Activated T-cell treated with anti-CD3 and anti-CD28 coated beads, Interleukin-2, amount 50 U/mL, for 24 hours (primary cell): ENCODE measurements around the gene TMEM9.

Source experiments
- DNase-seq: peaks from one replicate; pipeline ENCODE4 v3.0.0-alpha.2; 2020
- H3K27ac Mint-ChIP-seq: 2 replicates; pipeline ENCODE4 v1.8.0; 2020; ENCODE audit warnings: mild to moderate bottlenecking, mixed read lengths
- H3K27me3 Mint-ChIP-seq: 2 replicates; pipeline ENCODE4 v1.8.0; 2020; ENCODE audit warnings: mixed read lengths
- H3K36me3 Mint-ChIP-seq: 2 replicates; pipeline ENCODE4 v1.8.0; 2020; ENCODE audit warnings: low read depth, mixed read lengths
- H3K4me1 Mint-ChIP-seq: 2 replicates; pipeline ENCODE4 v1.8.0; 2020; ENCODE audit warnings: low read depth, mixed read lengths
- H3K4me3 Mint-ChIP-seq: 2 replicates; pipeline ENCODE4 v1.8.0; 2020; ENCODE audit warnings: mild to moderate bottlenecking, moderate library complexity, mixed read lengths
- H3K9me3 Mint-ChIP-seq: 2 replicates; pipeline ENCODE4 v1.8.0; 2020; ENCODE audit warnings: mixed read lengths

Gene TMEM9

DNA sequence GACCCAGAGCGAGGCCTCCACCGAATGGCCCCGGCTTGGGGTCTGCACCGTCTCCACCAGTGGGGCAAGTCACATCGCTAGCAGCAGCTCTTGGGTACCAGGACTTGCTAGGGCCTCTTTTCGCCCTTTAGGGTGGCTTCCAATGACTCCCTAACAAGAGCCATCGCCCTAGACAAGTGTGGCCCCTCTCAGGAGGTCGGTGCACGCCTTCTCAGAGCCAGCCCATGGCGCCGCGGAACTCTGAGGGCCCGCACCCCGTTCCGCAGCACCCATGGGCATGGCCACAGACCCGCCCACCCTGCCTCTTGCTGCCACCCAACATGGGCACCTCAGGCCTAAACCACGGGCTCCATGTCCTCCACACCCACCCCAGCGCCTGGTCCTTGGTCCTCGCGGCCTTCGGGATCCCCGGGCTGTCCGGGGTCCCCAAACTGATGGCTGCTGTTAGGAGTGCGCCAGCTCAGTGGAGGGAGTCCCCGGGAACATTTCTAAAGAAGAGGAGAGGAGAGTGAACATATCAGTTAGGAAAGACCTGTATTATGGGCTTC lies 38.8 kb downstream of the TMEM9 start:
- H3K36me3 Mint-ChIP-seq, result no peaks in the 10 kb centered on the region
- H3K4me1 Mint-ChIP-seq, result peaks cover 16% of the 10 kb centered on the region
- no peak overlapping the region for H3K27ac Mint-ChIP-seq
- H3K9me3 Mint-ChIP-seq, result no peaks in the 10 kb centered on the region
- H3K27me3 Mint-ChIP-seq, result peaks cover 2% of the 10 kb centered on the region
- no peak for DNase-seq
- no peak overlapping the region for H3K4me3 Mint-ChIP-seq

DNA sequence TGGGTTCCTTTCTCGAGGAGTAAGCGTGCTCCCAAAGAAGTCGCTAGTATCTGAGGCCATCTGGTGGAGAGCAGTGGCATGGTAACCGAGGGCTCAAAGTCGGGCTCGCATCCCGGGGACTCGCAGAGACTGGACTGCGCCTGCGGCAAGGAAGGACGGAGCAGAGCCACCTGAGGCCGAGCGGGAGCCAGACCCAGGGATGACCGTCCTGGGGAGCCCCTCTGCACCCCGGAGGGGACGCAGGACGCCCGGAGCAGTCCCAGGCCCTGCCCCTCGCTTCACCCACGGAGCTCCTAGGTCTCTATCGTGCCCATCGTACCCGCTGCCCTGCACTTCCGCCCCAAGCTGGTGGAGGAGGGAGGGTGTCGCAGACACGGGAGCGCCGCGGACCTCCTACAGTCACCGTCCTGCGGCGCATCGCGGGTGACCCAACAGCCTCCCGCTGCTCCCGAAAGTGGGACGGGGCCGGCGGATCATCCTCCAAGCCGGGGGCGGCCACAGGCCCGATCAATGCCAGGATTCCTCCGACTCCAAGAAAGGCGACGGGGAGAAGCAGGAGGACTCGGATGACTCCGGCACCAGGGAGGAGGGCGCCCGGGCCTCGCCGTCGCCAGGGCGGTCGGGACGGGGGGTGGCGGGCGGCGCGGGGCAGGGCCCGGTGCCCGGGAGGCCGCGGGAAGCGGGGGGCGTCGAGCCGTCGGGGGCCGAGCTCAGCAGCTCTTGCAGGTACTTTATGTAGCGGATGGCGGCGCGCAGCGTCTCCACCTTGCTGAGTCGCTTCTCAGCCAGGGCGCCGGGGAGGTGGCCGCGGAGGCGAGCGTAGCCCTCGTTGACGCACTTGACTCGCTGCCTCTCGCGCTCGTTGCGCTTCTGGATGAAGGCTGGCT lies 39.8 kb downstream of the TMEM9 start:
- DNase-seq, result peak; percentile 87
- Mint-ChIP-seq H3K4me3 (peak overlapping the region; percentile 82), H3K4me1 (peaks cover 12% of the 10 kb centered on the region), H3K27me3 (peaks cover 2% of the 10 kb centered on the region), H3K27ac (peak overlapping the region; percentile 85), H3K36me3 (no peaks in the 10 kb centered on the region), H3K9me3 (no peaks in the 10 kb centered on the region)

DNA sequence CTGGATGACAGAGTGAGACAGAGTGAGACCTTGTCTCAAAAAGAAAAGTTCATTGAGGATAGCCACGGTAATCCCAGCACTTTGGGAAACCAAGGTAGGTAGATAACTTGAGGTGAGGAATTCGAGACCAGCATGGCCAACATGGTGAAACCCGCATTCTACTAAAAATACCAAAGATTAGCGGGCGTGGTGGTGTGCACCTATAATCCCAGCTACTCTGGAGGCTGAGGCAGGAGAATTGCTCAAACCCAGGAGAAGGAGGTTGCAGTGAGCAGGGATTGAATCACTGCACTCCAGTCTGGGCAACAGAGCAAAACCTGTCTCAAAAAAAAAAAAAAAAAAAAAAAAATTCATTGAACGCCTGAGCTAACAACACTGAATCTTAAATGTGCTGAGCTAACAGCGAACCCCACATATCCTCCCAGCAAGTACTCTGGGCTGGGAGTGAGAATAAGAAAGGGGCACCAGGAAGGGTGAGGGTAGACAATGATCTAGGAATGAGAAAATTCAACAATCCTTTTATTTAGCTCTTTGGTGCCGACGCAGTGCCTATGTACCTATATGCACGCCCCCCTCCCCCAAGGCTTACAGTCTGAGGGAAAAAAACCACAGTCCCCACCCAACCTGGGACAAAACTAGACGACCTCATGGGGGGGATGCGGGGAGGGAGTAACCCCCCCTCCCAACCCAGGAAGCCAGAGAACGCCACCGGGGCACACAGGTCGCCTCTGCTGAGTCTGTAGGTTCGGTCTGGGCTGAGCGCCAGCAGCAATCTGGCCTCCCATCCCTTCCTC lies 40.6 kb downstream of the TMEM9 start:
- peaks cover 2% of the 10 kb centered on the region for H3K27me3 Mint-ChIP-seq
- peak overlapping the region; percentile 82 for H3K4me3 Mint-ChIP-seq
- no peaks in the 10 kb centered on the region for H3K36me3 Mint-ChIP-seq
- H3K9me3 Mint-ChIP-seq, result no peaks in the 10 kb centered on the region
- no peak for DNase-seq
- peaks cover 10% of the 10 kb centered on the region for H3K4me1 Mint-ChIP-seq
- no peak overlapping the region for H3K27ac Mint-ChIP-seq

DNA sequence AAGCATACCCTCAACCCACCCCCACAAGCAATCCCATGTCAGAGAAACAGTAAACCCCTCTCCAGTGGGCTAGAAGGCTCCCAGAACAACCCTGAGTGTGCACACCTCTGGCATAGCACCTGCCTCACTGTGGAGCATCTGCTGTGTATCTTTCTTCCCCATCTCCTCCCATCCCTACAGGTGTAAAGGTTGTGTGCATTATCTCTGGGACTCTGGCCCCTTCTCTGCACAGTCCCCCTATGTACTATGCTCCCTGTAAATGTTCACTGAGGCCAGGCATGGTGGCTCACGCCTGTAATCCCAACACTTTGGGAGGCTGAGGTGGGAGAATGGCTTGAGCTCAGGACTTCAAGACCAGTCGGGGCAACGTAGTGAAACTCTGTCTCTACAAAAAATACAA lies 41.3 kb downstream of the TMEM9 start:
- Mint-ChIP-seq H3K4me1 (peaks cover 10% of the 10 kb centered on the region), H3K27me3 (peaks cover 2% of the 10 kb centered on the region), H3K9me3 (no peaks in the 10 kb centered on the region), H3K4me3 (no peak overlapping the region), H3K27ac (no peak overlapping the region), H3K36me3 (no peaks in the 10 kb centered on the region)
- no peak for DNase-seq

DNA sequence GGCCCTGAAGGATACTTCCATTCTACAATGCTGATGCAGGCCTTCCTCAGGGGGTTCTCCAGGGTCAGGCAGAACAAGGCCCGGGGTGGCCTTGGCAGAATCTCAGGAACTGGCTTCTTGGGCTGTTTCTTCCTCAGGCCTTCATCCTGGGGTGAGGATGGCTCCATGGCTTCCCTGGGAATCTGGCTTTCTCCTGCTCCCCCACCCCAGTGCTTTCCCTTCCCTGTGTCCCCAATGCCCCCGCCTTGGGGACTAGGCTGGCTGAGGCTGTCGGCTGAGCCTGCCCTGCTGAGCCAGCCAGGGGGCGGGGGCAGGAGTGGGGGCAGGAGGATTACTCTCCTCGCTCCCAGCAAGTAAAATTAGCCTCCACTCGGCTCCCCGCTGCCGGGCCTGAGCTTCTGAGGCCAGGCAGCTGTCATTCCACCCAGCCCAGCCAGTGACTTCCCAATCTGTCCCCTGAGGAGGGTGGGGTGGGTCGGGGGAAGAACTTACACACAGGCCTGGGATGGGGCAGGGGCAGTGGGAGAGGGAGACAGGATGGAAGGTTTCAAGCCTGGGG lies 42.0 kb downstream of the TMEM9 start, which contains the start of gene CACNA1S:
Gene CACNA1S, minus strand, starts transcription at position 254 of the 559 bp plus-strand sequence. Its CDS starts 87 bp downstream, at position 167.
- Mint-ChIP-seq H3K27ac (no peak within 1 kb of the TSS), H3K4me1 (peaks cover 10% of the 10 kb centered on the region)

DNA sequence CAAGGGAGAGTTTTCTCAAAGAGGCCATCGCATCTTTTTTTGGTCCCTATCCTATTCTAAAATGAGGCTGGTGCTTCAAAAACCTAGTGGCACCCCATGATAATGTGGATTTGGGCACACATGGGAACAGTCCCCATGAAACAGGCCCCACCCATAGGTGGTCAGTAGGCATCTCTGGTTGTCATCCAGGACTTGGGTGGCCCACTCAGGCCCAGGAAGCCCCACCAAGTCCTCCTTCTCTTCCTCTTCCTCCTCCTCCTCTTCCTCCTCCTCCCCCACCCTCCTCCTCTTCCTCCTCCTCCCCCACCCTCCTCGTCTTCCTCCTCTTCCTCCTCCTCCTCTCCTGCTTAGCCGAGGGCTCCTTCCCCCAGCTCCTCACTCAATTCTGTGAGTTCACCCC lies 42.6 kb downstream of the TMEM9 start:
- Mint-ChIP-seq H3K4me1 (peaks cover 10% of the 10 kb centered on the region), H3K9me3 (no peaks in the 10 kb centered on the region), H3K27me3 (peaks cover 2% of the 10 kb centered on the region), H3K27ac (no peak overlapping the region), H3K36me3 (no peaks in the 10 kb centered on the region), H3K4me3 (no peak overlapping the region)
- DNase-seq, result no peak

More for the DNA sequence above, 42.0 kb downstream of the TMEM9 start, which contains the start of gene CACNA1S:
- no peak within 1 kb of the TSS for H3K4me3 Mint-ChIP-seq
- H3K27me3 Mint-ChIP-seq, result peaks cover 2% of the 10 kb centered on the region
- no peaks in the 10 kb centered on the region for H3K9me3 Mint-ChIP-seq
- no peaks in the 10 kb centered on the region for H3K36me3 Mint-ChIP-seq
- no peak for DNase-seq

DNA sequence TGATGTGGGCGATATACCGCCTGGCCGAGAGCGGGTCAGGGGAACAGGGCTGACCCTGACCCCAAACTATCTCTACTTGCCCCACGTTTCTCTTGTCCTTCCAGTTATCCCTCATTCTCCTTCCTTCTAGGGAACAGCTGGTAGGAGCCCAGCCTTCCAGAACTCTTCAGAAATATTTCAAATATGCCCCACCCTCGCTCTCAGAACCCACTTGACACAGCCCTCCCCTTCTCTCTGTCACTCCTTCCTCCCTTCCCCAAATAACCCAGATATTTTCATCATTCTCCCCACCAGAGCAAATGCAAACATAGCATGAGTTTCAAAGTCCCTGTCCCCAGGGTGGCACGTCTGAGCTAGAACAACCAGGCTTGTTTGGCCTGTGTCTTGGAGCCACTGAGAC lies 43.1 kb downstream of the TMEM9 start:
- Mint-ChIP-seq H3K27me3 (peaks cover 2% of the 10 kb centered on the region), H3K27ac (no peak overlapping the region), H3K4me3 (no peak overlapping the region), H3K36me3 (no peaks in the 10 kb centered on the region), H3K9me3 (no peaks in the 10 kb centered on the region), H3K4me1 (peaks cover 10% of the 10 kb centered on the region)
- DNase-seq, result no peak

DNA sequence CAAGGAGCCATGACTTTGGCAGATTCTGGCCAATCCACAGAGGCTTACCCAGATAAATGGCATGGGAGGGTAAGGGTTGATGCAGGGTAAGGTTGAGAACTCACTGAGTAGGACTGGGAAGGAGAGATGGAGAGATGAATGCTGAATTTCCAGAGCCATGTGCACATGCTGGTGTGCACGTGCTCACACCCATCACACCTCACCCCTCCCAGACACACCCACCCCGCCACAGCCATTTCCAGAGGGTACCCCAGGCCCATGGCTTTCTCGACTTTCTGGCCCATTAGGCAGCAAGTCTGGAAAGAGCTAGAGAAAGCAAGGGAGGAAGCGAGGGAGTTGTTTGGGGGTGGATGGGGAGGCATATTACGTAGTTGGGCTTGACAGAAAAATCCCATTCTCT lies 43.7 kb downstream of the TMEM9 start:
- no peak for DNase-seq
- Mint-ChIP-seq H3K27ac (no peak overlapping the region), H3K9me3 (no peaks in the 10 kb centered on the region), H3K4me3 (no peak overlapping the region), H3K4me1 (peaks cover 5% of the 10 kb centered on the region), H3K27me3 (peaks cover 2% of the 10 kb centered on the region), H3K36me3 (no peaks in the 10 kb centered on the region)

DNA sequence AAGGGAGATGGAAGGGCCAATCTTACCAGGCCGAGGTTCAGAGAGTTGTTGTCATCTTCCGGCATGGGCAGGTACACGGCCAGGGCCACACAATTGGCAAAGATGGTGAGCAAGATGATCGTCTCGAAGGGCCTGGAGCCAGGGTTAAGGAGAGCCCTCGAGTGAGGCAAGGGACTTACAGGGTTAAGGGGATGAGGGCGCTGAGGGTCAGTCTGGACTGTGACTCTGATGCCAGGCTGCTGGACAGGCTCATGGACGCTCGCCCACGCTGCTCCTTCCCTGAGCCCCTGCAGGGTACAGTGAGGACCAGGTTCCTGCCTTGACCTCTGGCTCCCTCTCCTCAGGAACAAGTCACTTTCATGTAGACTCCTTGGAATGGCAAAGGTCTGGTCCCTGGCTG lies 44.1 kb downstream of the TMEM9 start:
- no peaks in the 10 kb centered on the region for H3K9me3 Mint-ChIP-seq
- no peak for DNase-seq

DNA sequence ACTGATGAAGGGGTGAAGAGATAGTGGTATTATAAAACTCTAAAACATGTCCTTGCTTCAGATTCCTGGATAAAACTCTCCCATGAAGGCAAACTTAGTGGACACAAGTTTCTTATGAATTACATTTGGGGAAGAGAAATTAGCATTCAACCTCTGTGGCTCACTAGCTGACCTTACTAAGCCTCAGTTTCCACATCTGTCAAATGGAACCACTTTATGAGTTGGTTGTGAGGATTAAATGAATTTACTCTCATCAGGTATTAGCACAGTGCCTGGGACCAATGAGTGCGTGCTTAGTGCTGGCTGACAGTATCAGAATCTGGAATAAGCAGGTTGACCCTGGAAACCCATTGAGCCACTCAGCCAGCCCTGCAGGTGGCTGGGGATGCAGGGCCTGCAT lies 44.6 kb downstream of the TMEM9 start:
- Mint-ChIP-seq H3K27ac (no peak overlapping the region), H3K27me3 (peaks cover 2% of the 10 kb centered on the region), H3K4me3 (no peak overlapping the region), H3K9me3 (no peaks in the 10 kb centered on the region), H3K36me3 (no peaks in the 10 kb centered on the region), H3K4me1 (peaks cover 2% of the 10 kb centered on the region)
- no peak for DNase-seq

More for the DNA sequence above, 44.1 kb downstream of the TMEM9 start:
- H3K4me3 Mint-ChIP-seq, result no peak overlapping the region
- no peak overlapping the region for H3K27ac Mint-ChIP-seq
- peaks cover 5% of the 10 kb centered on the region for H3K4me1 Mint-ChIP-seq
- no peaks in the 10 kb centered on the region for H3K36me3 Mint-ChIP-seq
- H3K27me3 Mint-ChIP-seq, result peaks cover 2% of the 10 kb centered on the region

DNA sequence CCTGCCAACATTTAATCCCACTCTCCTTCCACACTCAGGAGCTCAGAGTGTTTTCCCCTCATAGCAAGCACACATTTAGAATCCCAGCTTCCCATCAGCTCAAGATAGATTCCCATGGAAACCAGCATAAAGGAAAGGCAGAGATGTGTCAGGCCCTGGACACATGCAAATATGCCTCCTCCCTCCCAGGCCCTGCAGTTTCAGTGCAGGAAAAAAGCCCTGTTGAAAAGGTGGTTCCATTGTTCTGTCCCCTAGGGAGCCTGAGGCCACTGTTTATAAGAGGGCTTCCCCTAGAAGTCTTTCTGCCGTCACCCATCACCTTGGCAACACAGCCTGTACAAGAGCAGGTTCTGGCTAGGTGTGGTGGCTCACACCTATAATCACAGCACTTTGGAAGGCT lies 45.7 kb downstream of the TMEM9 start:
- Mint-ChIP-seq H3K36me3 (no peaks in the 10 kb centered on the region), H3K9me3 (no peaks in the 10 kb centered on the region), H3K27ac (no peak overlapping the region), H3K27me3 (no peaks in the 10 kb centered on the region), H3K4me3 (no peak overlapping the region), H3K4me1 (no peaks in the 10 kb centered on the region)
- DNase-seq, result no peak

DNA sequence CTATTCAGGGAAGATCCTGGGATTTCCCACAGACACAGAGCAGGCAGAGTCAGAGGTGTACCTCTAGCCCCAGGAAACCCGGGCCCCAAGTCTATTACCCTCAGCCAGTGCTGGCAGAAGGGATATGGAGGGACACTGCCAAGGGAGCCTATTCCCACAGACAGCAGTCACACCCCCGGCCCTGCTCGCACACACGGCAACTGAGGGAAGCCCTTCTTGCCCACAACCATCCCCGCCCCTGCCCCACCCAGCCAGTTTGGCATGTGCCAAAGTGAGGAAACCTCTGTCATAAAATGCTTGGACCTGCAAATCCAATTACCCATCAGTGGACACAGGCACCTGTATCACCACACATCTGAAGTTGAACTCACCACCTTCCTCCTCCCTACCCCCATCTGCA lies 48.6 kb downstream of the TMEM9 start:
- no peaks in the 10 kb centered on the region for H3K27me3 Mint-ChIP-seq
- no peaks in the 10 kb centered on the region for H3K4me1 Mint-ChIP-seq
- no peak overlapping the region for H3K4me3 Mint-ChIP-seq
- DNase-seq, result no peak
- H3K27ac Mint-ChIP-seq, result no peak overlapping the region
- no peaks in the 10 kb centered on the region for H3K36me3 Mint-ChIP-seq
- H3K9me3 Mint-ChIP-seq, result no peaks in the 10 kb centered on the region

DNA sequence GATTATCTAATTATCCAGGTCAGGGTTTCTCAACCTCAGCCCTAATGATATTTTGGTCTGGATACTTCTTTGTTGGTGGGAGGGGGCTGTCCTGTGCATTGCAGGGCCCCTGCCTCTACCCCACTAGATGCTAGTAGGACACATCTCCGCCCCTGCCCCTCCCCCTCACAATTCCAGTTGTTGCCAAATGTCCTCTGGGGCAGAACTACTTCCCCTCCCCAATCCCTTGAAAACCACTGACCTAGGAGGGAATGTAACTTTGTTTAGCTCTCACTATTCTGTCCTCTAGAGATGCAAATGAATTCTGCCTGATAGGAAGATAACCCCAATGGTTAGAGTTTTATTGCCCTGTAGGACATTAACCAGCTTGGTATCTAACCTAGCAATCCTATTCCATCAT lies 50.1 kb downstream of the TMEM9 start:
- H3K36me3 Mint-ChIP-seq, result no peaks in the 10 kb centered on the region
- DNase-seq, result no peak
- H3K27ac Mint-ChIP-seq, result no peak overlapping the region
- no peaks in the 10 kb centered on the region for H3K9me3 Mint-ChIP-seq
- H3K27me3 Mint-ChIP-seq, result no peaks in the 10 kb centered on the region
- H3K4me3 Mint-ChIP-seq, result no peak overlapping the region
- no peaks in the 10 kb centered on the region for H3K4me1 Mint-ChIP-seq

DNA sequence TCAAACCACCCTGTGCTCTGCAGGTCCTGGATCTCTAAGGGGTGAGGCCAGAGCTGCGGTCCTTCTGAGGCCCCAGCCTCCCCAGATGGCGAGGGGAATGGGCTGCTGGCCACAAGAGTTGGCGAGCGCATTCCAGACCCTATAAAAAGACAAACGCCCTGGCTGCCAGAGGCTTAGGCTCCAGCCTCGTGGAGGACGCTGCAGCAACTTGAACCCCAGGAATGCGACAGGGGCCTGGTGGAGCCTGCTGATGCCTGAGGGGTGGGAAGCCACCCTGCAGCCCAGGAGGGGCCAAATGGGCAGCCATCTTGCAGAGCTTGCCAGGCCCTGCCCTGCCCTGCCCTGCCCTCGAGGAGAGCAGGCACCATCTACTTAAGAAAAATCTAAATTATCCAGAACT lies 50.6 kb downstream of the TMEM9 start:
- Mint-ChIP-seq H3K4me1 (no peaks in the 10 kb centered on the region), H3K9me3 (no peaks in the 10 kb centered on the region), H3K27ac (no peak overlapping the region), H3K27me3 (no peaks in the 10 kb centered on the region), H3K4me3 (no peak overlapping the region), H3K36me3 (no peaks in the 10 kb centered on the region)
- DNase-seq, result no peak
